Renal cortex interstitium (tissue), 11 donors: ENCODE data around the gene SPTBN5. TPM values are rescaled to one million over a fixed set of nuclear protein-coding genes. Genes with fewer than 3 reads are reported as not detected.

Experiments
- DNase-seq, 11 donors: peaks; one replicate each; pipeline ENCODE4 v3.0.0-alpha.2; 2013; ENCODE audit warnings: low read depth in 9 of 11, low spot score in 4 of 11; ENCODE audit errors: extremely low read depth in 1 of 11
- polyA plus RNA-seq, 3 donors: library from polyadenylated mRNA; unstranded; fragments of 120-200 nt; gene quantifications; one replicate each; pipeline ENCODE4 v1.2.1, GENCODE V29; 2013; ENCODE audit not compliant: insufficient read length in 3 of 3

SPTBN5 gene
- polyA plus RNA-seq, 3 donors = 1.4 to 3.7 (median 3.3) TPM

- DNase-seq = no peak
Observed at GRCh38 chr15:41876007-41876406, 17.8 kb downstream of the SPTBN5 start.

GRCh38 chr15:41874736-41875135 lies 19.1 kb downstream of the SPTBN5 start:
- DNase-seq = no peak

GRCh38 chr15:41873711-41874110 lies 20.1 kb downstream of the SPTBN5 start:
- DNase-seq = no peak

- no peak for DNase-seq
Observed at GRCh38 chr15:41872166-41872747, 21.6 kb downstream of the SPTBN5 start.

- no peak for DNase-seq
Observed at GRCh38 chr15:41871175-41871905, 22.5 kb downstream of the SPTBN5 start.

GRCh38 chr15:41870689-41871081 lies 23.2 kb downstream of the SPTBN5 start:
- DNase-seq = no peak

- DNase-seq = no peak
Observed at GRCh38 chr15:41869770-41870688, 23.8 kb downstream of the SPTBN5 start.

GRCh38 chr15:41868321-41868720 lies 25.5 kb downstream of the SPTBN5 start:
- DNase-seq = no peak

GRCh38 chr15:41866872-41867579 lies 26.8 kb downstream of the SPTBN5 start:
- no peak for DNase-seq

GRCh38 chr15:41866263-41866703 lies 27.6 kb downstream of the SPTBN5 start:
- no peak for DNase-seq

GRCh38 chr15:41865490-41866055 lies 28.3 kb downstream of the SPTBN5 start:
- no peak for DNase-seq

GRCh38 chr15:41862515-41863116 lies 31.2 kb downstream of the SPTBN5 start:
- DNase-seq = no peak

GRCh38 chr15:41861736-41862356 lies 32.0 kb downstream of the SPTBN5 start:
- no peak for DNase-seq

- no peak for DNase-seq
Observed at GRCh38 chr15:41860049-41860828, 33.6 kb downstream of the SPTBN5 start.

- DNase-seq = no peak
Observed at GRCh38 chr15:41858756-41859155, 35.1 kb downstream of the SPTBN5 start.

- no peak for DNase-seq
Observed at GRCh38 chr15:41857316-41857715, 36.5 kb downstream of the SPTBN5 start.

- DNase-seq = no peak
Observed at GRCh38 chr15:41856716-41857115, 37.1 kb downstream of the SPTBN5 start.
